AG04449 (cell line): Measurements from ENCODE around the gene ERGIC1.

Experiments used
- CTCF ChIA-PET: fragments of 350-600 bp; formaldehyde crosslinking; extraction: SDS; loops from one replicate; lab custom pipeline; 2021; ENCODE audit warnings: antibody characterized with exemption; lab: Yijun Ruan, JAX
- POLR2A ChIA-PET: fragments of 400-600, 350-600 bp; formaldehyde crosslinking; extraction: SDS; loops from one replicate; lab custom pipeline; 2020; ENCODE audit warnings: antibody characterized with exemption, inconsistent platforms; lab: Yijun Ruan, JAX
- DNase-seq: peaks from one replicate; pipeline ENCODE4 v3.0.0-alpha.2; 2010; ENCODE audit warnings: low read depth, low spot score
- H3K4me3 ChIP-seq: 2 replicates; pipeline ENCODE4 v1.5.1; 2011; ENCODE audit warnings: low read depth, mild to moderate bottlenecking, control low read depth, low read length
- CTCF ChIP-seq: IDR thresholded peaks from one replicate; pipeline ENCODE4 v1.5.1; 2011; ENCODE audit warnings: mild to moderate bottlenecking, moderate library complexity, low read length, control low read depth, inconsistent platforms; ENCODE audit not compliant: insufficient read depth; ENCODE audit errors: missing control alignments

The ERGIC1 gene

DNA sequence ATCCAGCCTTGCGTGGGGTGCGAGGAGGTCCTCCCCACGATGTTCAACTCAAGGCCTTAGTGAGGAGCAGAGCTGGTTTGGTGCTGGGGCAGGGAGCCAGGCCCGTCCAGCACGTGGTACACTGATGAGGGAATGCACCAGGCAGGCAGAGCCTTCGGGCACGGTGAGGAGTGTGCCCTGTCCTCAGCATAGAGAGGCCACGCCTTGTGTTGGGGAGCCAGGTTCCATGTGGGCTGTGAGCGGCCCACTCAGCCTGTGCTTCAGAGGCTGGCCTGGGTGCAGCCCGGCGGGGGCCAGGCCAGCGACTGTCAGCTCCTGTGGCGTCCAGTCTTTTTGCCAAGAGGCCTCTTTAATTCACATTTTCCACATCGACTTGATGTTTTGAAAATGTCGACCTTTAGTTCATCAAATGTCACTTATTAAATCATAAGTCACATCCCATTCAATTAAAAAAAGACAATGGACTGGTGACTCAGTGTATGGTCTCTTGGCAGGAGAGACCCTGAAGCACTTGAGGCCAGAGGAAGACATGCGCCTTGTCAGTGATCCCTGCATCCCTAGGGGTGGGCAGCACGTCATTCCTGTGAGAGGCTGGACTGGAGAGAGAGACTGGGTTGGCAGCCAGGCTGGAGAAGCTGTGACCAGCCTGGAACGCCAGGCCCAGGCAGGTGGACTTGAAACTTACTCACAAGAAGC lies 21.7 kb downstream of the ERGIC1 start:
- no peak for TF ChIP-seq CTCF
- POLR2A ChIA-PET: interaction anchor here (2.8 kb wide), 1 partner anchor 85 kb away, joined by 12 read pairs; the partner anchor contains the start of gene DUSP1
- no peak overlapping the region for H3K4me3 ChIP-seq
- CTCF ChIA-PET: no interaction called here
- no peak for DNase-seq

GRCh38 chr5:172856336-172856735 lies 22.3 kb downstream of the ERGIC1 start:
- no peak overlapping the region for H3K4me3 ChIP-seq
- POLR2A ChIA-PET: no interaction called here
- DNase-seq: no peak
- TF ChIP-seq CTCF: no peak
- CTCF ChIA-PET: interaction anchor here (1.1 kb wide), 1 partner anchor 149 kb away, joined by 3 read pairs; no protein-coding TSS in a partner anchor

GRCh38 chr5:172857982-172858381 lies 23.9 kb downstream of the ERGIC1 start:
- DNase-seq: no peak
- CTCF ChIA-PET: interaction anchor here (1.2 to 3.7 kb wide), 3 partner anchors 11 to 74 kb away, joined by 3 to 21 read pairs (median 13); no protein-coding TSS in a partner anchor
- POLR2A ChIA-PET: interaction anchor here (0.9 to 2.1 kb wide), 3 partner anchors 14 to 91 kb away, joined by 3 to 8 read pairs (median 5); no protein-coding TSS in a partner anchor
- no peak for TF ChIP-seq CTCF
- H3K4me3 ChIP-seq: no peak overlapping the region

- CTCF ChIA-PET: interaction anchor here (0.9 to 3.7 kb wide), 6 partner anchors 10 to 88 kb away, joined by 3 to 21 read pairs (median 3); partner anchors contain the start of gene DUSP1
- POLR2A ChIA-PET: interaction anchor here (0.7 to 2.1 kb wide), 8 partner anchors 14 to 92 kb away, joined by 3 to 8 read pairs (median 4); no protein-coding TSS in a partner anchor
- no peak for DNase-seq
- H3K4me3 ChIP-seq: no peak overlapping the region
- TF ChIP-seq CTCF: no peak
Measured at GRCh38 chr5:172858511-172858989, 24.5 kb downstream of the ERGIC1 start.

GRCh38 chr5:172858990-172859811 lies 25.1 kb downstream of the ERGIC1 start:
- POLR2A ChIA-PET: interaction anchor here (0.7 to 2.1 kb wide), 8 partner anchors 13 to 93 kb away, joined by 3 to 8 read pairs (median 4); no protein-coding TSS in a partner anchor
- H3K4me3 ChIP-seq: no peak overlapping the region
- TF ChIP-seq CTCF: no peak
- CTCF ChIA-PET: interaction anchor here (0.9 to 3.7 kb wide), 10 partner anchors 8 to 88 kb away, joined by 3 to 21 read pairs (median 3); partner anchors contain the start of gene DUSP1
- no peak for DNase-seq
